Measurements from ENCODE around the gene ABHD12. TPM values are rescaled to one million over a fixed set of nuclear protein-coding genes. Genes with fewer than 3 reads are reported as not detected.

The ABHD12 gene
- total and polyA plus RNA-seq, 10 of the 15 experiments (the other 5 are each of a cell fraction or from before 2014, with no cell fraction given), result 1.5 to 61.8 (median 26.7) TPM

DNA sequence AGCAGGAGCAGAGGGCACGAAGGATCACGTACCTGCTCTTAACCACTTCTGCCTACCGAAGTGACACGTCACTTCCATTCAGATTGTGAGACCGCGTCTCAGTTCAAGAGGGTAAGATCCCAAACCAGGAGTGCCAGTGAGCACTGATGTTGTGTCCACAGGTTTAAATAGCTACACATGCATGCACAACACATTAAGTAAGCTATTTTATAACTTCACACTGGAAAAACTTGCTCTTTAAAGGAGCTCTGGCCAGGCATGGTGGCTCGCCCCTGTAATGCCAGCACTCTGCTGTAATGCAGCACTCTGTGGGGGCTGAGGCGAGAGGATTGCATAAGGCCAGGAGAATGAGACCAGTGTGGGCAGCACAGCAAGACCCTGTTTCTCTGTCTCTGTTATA lies 21.1 kb downstream of the ABHD12 start:
- SMC1A ChIA-PET (ENCODE audit: uncharacterized antibody, unreplicated experiment), result interaction anchor here (1.6 kb wide), 1 partner anchor 30 kb away, joined by 3 read pairs; no protein-coding TSS in a partner anchor
- Histone ChIP-seq H3K36me3 (ENCODE audit: control insufficient read depth in 2 of 2, insufficient read depth in 2 of 2, low read length in 1 of 2) (no peaks in the 10 kb centered on the region; a peak in 1 of 4 replicates), H2AFZ (ENCODE audit: control insufficient read depth, low read depth, low read length) (no peak overlapping the region), H4K20me1 (ENCODE audit: control insufficient read depth, insufficient read depth) (no peaks in the 10 kb centered on the region), H3K9me3 (replicated peaks; ENCODE audit: control insufficient read depth, insufficient read depth, low read length) (peaks cover 2% of the 10 kb centered on the region; the same call in 2 of the 3 replicates), H3K79me2 (ENCODE audit: control insufficient read depth, insufficient read depth, low read length) (peaks cover 13% of the 10 kb centered on the region), H3K27ac (ENCODE audit: control insufficient read depth, insufficient read depth) (no peak overlapping the region), H3K27me3 (replicated peaks in 1 of 2; ENCODE audit: control insufficient read depth in 2 of 2, insufficient read depth in 2 of 2, low read length in 1 of 2) (no peaks in the 10 kb centered on the region), H3K9ac (ENCODE audit: control insufficient read depth, insufficient read depth, low read length) (no peak overlapping the region), H3K4me2 (ENCODE audit: control insufficient read depth, insufficient read depth) (no peak overlapping the region), H3K4me3 (no peak overlapping the region), H3K4me1 (ENCODE audit: control insufficient read depth, insufficient read depth, low read length) (peaks cover 4% of the 10 kb centered on the region; the same call in 1 of the 2 replicates)
- in situ Hi-C loops (cut with MboI), result no loop called here
- POLR2A ChIA-PET, result no interaction called here
- no peak for DNase-seq (ENCODE audit: low read depth, low spot score)
- 98% methylated on average over 8 of the region's 8 CpGs for whole genome bisulfite sequencing (ENCODE audit: insufficient coverage, insufficient replicate concordance, low lambda C conversion rate, missing lambda C conversion rate)
- intact Hi-C loops (cut with micrococcal nuclease; ENCODE audit: unreplicated experiment), result no loop called here
- RAD21 ChIA-PET (ENCODE audit: unreplicated experiment), result no interaction called here
- no peak for FAIRE-seq
- CTCF ChIA-PET, result no interaction called here
- no peak for ATAC-seq
- no TSS peak for BruUV-seq (replicated peaks)
- TF ChIP-seq BMI1 (IDR thresholded peaks at IDR 0.05; ENCODE audit: borderline replicate concordance), result no peak
- TF ChIP-seq, protein P1, sequence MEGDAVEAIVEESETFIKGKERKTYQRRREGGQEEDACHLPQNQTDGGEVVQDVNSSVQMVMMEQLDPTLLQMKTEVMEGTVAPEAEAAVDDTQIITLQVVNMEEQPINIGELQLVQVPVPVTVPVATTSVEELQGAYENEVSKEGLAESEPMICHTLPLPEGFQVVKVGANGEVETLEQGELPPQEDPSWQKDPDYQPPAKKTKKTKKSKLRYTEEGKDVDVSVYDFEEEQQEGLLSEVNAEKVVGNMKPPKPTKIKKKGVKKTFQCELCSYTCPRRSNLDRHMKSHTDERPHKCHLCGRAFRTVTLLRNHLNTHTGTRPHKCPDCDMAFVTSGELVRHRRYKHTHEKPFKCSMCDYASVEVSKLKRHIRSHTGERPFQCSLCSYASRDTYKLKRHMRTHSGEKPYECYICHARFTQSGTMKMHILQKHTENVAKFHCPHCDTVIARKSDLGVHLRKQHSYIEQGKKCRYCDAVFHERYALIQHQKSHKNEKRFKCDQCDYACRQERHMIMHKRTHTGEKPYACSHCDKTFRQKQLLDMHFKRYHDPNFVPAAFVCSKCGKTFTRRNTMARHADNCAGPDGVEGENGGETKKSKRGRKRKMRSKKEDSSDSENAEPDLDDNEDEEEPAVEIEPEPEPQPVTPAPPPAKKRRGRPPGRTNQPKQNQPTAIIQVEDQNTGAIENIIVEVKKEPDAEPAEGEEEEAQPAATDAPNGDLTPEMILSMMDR (IDR thresholded peaks at IDR 0.05 in 2 of 3, conservative IDR thresholded peaks at IDR 0.05 in 1 of 3; ENCODE audit: control insufficient read depth in 2 of 3, extremely low read depth in 1 of 3, insufficient read depth in 1 of 3, low read depth in 3 of 3, low read length in 3 of 3), result no peak
- TF ChIP-seq, protein P2, sequence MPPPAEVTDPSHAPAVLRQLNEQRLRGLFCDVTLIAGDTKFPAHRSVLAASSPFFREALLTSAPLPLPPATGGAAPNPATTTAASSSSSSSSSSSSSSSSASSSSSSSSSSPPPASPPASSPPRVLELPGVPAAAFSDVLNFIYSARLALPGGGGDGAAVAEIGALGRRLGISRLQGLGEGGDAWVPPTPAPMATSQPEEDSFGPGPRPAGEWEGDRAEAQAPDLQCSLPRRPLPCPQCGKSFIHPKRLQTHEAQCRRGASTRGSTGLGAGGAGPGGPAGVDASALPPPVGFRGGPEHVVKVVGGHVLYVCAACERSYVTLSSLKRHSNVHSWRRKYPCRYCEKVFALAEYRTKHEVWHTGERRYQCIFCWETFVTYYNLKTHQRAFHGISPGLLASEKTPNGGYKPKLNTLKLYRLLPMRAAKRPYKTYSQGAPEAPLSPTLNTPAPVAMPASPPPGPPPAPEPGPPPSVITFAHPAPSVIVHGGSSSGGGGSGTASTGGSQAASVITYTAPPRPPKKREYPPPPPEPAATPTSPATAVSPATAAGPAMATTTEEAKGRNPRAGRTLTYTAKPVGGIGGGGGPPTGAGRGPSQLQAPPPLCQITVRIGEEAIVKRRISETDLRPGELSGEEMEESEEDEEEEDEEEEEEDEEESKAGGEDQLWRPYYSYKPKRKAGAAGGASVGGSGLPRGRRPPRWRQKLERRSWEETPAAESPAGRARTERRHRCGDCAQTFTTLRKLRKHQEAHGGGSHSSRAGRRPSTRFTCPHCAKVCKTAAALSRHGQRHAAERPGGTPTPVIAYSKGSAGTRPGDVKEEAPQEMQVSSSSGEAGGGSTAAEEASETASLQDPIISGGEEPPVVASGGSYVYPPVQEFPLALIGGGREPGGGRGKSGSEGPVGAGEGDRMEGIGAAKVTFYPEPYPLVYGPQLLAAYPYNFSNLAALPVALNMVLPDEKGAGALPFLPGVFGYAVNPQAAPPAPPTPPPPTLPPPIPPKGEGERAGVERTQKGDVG (CRISPR knock-in tag; IDR thresholded peaks at IDR 0.05), result no peak
- no peak for TF ChIP-seq RBBP5 (conservative IDR thresholded peaks at IDR 0.05)
- no peak for TF ChIP-seq FOXK2 (IDR thresholded peaks at IDR 0.05)
- no peak for TF ChIP-seq ZNF384 (IDR thresholded peaks at IDR 0.05; ENCODE audit: borderline replicate concordance, low read depth, low read length)
- no peak for TF ChIP-seq HDAC2 (IDR thresholded peaks at IDR 0.05)
- TF ChIP-seq, protein P3, sequence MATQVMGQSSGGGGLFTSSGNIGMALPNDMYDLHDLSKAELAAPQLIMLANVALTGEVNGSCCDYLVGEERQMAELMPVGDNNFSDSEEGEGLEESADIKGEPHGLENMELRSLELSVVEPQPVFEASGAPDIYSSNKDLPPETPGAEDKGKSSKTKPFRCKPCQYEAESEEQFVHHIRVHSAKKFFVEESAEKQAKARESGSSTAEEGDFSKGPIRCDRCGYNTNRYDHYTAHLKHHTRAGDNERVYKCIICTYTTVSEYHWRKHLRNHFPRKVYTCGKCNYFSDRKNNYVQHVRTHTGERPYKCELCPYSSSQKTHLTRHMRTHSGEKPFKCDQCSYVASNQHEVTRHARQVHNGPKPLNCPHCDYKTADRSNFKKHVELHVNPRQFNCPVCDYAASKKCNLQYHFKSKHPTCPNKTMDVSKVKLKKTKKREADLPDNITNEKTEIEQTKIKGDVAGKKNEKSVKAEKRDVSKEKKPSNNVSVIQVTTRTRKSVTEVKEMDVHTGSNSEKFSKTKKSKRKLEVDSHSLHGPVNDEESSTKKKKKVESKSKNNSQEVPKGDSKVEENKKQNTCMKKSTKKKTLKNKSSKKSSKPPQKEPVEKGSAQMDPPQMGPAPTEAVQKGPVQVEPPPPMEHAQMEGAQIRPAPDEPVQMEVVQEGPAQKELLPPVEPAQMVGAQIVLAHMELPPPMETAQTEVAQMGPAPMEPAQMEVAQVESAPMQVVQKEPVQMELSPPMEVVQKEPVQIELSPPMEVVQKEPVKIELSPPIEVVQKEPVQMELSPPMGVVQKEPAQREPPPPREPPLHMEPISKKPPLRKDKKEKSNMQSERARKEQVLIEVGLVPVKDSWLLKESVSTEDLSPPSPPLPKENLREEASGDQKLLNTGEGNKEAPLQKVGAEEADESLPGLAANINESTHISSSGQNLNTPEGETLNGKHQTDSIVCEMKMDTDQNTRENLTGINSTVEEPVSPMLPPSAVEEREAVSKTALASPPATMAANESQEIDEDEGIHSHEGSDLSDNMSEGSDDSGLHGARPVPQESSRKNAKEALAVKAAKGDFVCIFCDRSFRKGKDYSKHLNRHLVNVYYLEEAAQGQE (IDR thresholded peaks at IDR 0.05; ENCODE audit: low read depth, low read length), result no peak
- TF ChIP-seq HDGF (IDR thresholded peaks at IDR 0.05), result no peak
- no peak for TF ChIP-seq KDM1A (IDR thresholded peaks at IDR 0.05; ENCODE audit: borderline replicate concordance)
- TF ChIP-seq MYC (IDR thresholded peaks at IDR 0.05; ENCODE audit: insufficient read depth, insufficient read length, insufficient replicate concordance, low read length, severe bottlenecking), result no peak
